Astrocyte (in vitro differentiated cells and primary cell): ENCODE data around the gene CLASP1.

ENCODE experiments used
- CTCF ChIP-seq: IDR thresholded peaks from 2 replicates; pipeline ENCODE4 v1.5.1; 2011; ENCODE audit warnings: low read depth, mild to moderate bottlenecking, inconsistent platforms, low read length, moderate library complexity; ENCODE audit not compliant: insufficient read depth
- EZH2 ChIP-seq: IDR thresholded peaks from 2 replicates; pipeline ENCODE4 v1.6.1; 2012; ENCODE audit warnings: mild to moderate bottlenecking, low read length, inconsistent platforms; ENCODE audit not compliant: insufficient read depth

GRCh38 chr2:121345887-121346286 lies 303.4 kb downstream of the CLASP1 start:
- TF ChIP-seq CTCF (no peak), EZH2 (no peak)
